ENCODE measurements around the gene DCAF4.
A peak's percentile ranks its signal among the peaks of the same experiment; 100 is the strongest.

Gene DCAF4

GRCh38 chr14:72894623-72895378 lies 31.5 kb upstream of the DCAF4 start:
- Histone ChIP-seq H3K27ac (ENCODE audit: low read depth, low read length) (no peak overlapping the region), H3K4me3 (ENCODE audit: low read length) (peak overlapping the region; percentile 70), H3K27me3 (ENCODE audit: insufficient read depth, low read length) (peaks cover 76% of the 10 kb centered on the region), H3K4me1 (ENCODE audit: insufficient read depth, low read length) (peaks cover 36% of the 10 kb centered on the region), H3K36me3 (ENCODE audit: insufficient read depth, low read length) (no peaks in the 10 kb centered on the region), H3K9ac (ENCODE audit: low read depth, low read length) (no peak overlapping the region), H3K9me3 (ENCODE audit: insufficient read depth, low read depth, low read length) (no peaks in the 10 kb centered on the region)
- under 1% methylated on average over 24 of the region's 25 CpGs for WGBS

DNA sequence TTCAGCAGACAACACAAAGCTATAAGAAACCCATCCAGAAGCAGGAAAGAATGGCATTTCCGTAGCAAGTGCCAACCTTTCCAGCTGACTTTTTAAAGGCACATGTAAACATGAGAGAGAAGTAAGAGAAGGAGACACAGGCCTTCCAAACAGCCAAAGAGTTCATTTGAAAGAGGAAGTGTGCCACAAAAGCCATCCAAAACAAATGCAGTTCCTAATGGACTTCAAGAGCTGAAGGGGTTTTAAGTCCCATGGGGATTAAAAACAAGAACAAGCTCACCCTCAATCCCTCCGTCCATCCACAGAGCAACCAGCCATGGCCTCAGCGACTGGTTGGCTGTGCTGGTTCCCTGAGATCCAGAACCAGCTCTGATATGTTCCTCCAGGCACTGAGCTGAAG lies 27.8 kb upstream of the DCAF4 start:
- Histone ChIP-seq H3K27ac (ENCODE audit: low read depth, low read length) (no peak overlapping the region), H3K4me3 (ENCODE audit: low read length) (no peak overlapping the region), H3K9ac (ENCODE audit: low read depth, low read length) (no peak overlapping the region), H3K36me3 (ENCODE audit: insufficient read depth, low read length) (no peaks in the 10 kb centered on the region), H3K27me3 (ENCODE audit: insufficient read depth, low read length) (peaks cover 41% of the 10 kb centered on the region), H3K9me3 (ENCODE audit: insufficient read depth, low read depth, low read length) (no peaks in the 10 kb centered on the region), H3K4me1 (ENCODE audit: insufficient read depth, low read length) (peaks cover 11% of the 10 kb centered on the region; the same call in 1 of the 2 replicates)
- 58% methylated on average over 3 of the region's 3 CpGs for WGBS

DNA sequence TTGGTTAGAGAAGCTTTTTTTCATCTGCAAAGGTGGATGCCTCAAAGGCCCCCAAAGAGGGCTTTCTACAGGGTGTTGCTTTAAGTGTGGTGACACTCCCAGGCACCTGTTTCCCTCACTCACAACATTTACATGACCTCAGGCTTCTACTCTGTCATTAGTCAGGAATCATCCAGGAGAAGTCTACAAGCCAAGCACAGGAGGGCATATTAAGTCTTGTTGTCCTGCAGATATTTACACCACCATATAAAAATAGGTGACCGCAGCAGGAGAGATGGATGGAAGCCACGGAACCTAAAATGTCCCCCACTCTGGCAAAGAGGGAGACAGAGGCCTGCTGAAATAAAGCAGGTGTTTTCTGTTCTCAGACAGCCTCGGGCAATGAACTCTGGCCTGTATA lies 24.9 kb upstream of the DCAF4 start:
- no peaks in the 10 kb centered on the region for H3K36me3 ChIP-seq (ENCODE audit: insufficient read depth, low read length)
- H3K27me3 ChIP-seq (ENCODE audit: insufficient read depth, low read length) = peaks cover 14% of the 10 kb centered on the region
- no peak overlapping the region for H3K4me3 ChIP-seq (ENCODE audit: low read length)
- H3K27ac ChIP-seq (ENCODE audit: low read depth, low read length) = no peak overlapping the region
- no peak overlapping the region for H3K9ac ChIP-seq (ENCODE audit: low read depth, low read length)
- H3K4me1 ChIP-seq (ENCODE audit: insufficient read depth, low read length) = no peaks in the 10 kb centered on the region
- WGBS = 93% methylated on average over 3 of the region's 3 CpGs
- H3K9me3 ChIP-seq (ENCODE audit: insufficient read depth, low read depth, low read length) = no peaks in the 10 kb centered on the region

GRCh38 chr14:72902801-72903530 lies 23.3 kb upstream of the DCAF4 start:
- no peaks in the 10 kb centered on the region for H3K9me3 ChIP-seq (ENCODE audit: insufficient read depth, low read depth, low read length)
- no peak overlapping the region for H3K4me3 ChIP-seq (ENCODE audit: low read length)
- 87% methylated on average over 5 of the region's 5 CpGs for WGBS
- H3K9ac ChIP-seq (ENCODE audit: low read depth, low read length) = no peak overlapping the region
- peaks cover 9% of the 10 kb centered on the region for H3K4me1 ChIP-seq (ENCODE audit: insufficient read depth, low read length)
- no peaks in the 10 kb centered on the region for H3K36me3 ChIP-seq (ENCODE audit: insufficient read depth, low read length)
- H3K27ac ChIP-seq (ENCODE audit: low read depth, low read length) = no peak overlapping the region
- no peaks in the 10 kb centered on the region for H3K27me3 ChIP-seq (ENCODE audit: insufficient read depth, low read length)

- peaks cover 16% of the 10 kb centered on the region for H3K4me1 ChIP-seq (ENCODE audit: insufficient read depth, low read length)
- no CpG with 5 or more reads among the region's 1 CpG for WGBS
Measured at GRCh38 chr14:72903716-72904115, 22.5 kb upstream of the DCAF4 start.

GRCh38 chr14:72904218-72904617 lies 22.0 kb upstream of the DCAF4 start:
- H3K9me3 ChIP-seq (ENCODE audit: insufficient read depth, low read depth, low read length) = no peaks in the 10 kb centered on the region
- H3K4me3 ChIP-seq (ENCODE audit: low read length) = no peak overlapping the region
- peaks cover 21% of the 10 kb centered on the region for H3K4me1 ChIP-seq (ENCODE audit: insufficient read depth, low read length)
- no peak overlapping the region for H3K27ac ChIP-seq (ENCODE audit: low read depth, low read length)
- H3K9ac ChIP-seq (ENCODE audit: low read depth, low read length) = no peak overlapping the region
- 49% methylated on average over 1 of the region's 1 CpG for WGBS
- no peaks in the 10 kb centered on the region for H3K36me3 ChIP-seq (ENCODE audit: insufficient read depth, low read length)
- no peaks in the 10 kb centered on the region for H3K27me3 ChIP-seq (ENCODE audit: insufficient read depth, low read length)

More at GRCh38 chr14:72903716-72904115, 22.5 kb upstream of the DCAF4 start:
- no peak overlapping the region for H3K27ac ChIP-seq (ENCODE audit: low read depth, low read length)
- H3K9ac ChIP-seq (ENCODE audit: low read depth, low read length) = no peak overlapping the region
- H3K36me3 ChIP-seq (ENCODE audit: insufficient read depth, low read length) = no peaks in the 10 kb centered on the region
- no peak overlapping the region for H3K4me3 ChIP-seq (ENCODE audit: low read length)
- H3K27me3 ChIP-seq (ENCODE audit: insufficient read depth, low read length) = no peaks in the 10 kb centered on the region
- no peaks in the 10 kb centered on the region for H3K9me3 ChIP-seq (ENCODE audit: insufficient read depth, low read depth, low read length)

DNA sequence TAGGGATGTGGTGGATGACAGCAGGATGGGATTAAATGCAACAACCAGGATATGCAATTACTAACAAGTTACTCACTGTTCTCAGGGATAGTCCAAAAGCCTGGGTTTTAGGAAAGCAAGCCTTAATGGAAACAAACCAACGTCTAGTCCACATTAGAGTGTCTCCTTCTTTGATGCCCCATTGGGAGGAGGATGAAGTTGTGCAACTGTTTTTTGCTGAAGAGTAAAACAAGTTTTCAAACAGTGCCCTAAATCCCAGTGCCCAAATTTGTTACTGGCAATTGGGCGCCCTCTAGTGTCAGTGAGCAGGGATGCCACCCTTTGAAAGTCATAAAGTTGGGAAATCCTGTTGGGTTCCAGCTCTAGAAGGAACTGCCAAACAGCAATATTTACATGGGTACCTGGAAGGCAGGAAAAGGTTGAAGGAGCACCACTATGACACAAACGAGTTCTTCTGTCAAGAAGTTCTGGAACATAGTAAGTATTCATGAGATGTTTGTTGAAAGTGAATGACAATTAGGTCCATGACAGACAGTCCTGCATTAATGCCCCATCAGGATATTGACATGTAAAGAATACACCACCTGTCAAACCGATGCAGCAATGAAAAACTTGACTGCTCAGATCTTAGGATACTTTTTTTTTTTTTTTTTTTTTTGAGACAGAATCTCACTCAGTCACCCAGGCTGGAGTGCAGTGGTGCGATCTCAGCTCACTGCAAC lies 21.3 kb upstream of the DCAF4 start:
- Histone ChIP-seq H3K36me3 (ENCODE audit: insufficient read depth, low read length) (no peaks in the 10 kb centered on the region), H3K4me1 (ENCODE audit: insufficient read depth, low read length) (peaks cover 23% of the 10 kb centered on the region), H3K27me3 (ENCODE audit: insufficient read depth, low read length) (no peaks in the 10 kb centered on the region), H3K4me3 (ENCODE audit: low read length) (no peak overlapping the region), H3K27ac (ENCODE audit: low read depth, low read length) (no peak overlapping the region), H3K9ac (ENCODE audit: low read depth, low read length) (no peak overlapping the region), H3K9me3 (ENCODE audit: insufficient read depth, low read depth, low read length) (no peaks in the 10 kb centered on the region)
- WGBS = 35% methylated on average over 5 of the region's 5 CpGs

DNA sequence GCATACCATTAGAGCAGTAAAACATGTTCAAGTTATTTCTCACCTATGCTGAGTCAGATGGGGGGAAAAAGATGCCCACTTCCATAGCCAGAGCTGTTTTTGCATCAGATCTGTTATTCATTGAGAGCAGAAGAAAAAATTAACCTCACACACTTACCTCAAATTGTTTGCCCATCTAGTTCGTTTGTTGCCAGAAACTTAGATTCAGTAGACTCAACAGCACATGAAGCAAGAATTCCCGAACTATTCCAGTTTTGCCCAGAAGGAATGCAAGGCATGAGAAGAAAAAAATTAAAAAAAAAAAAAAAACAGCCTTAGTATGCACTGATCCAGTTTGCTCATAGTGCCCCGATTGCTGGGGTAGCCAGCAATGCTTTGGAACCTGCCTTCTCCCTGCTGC lies 19.9 kb upstream of the DCAF4 start:
- 60% methylated on average over 3 of the region's 3 CpGs for WGBS
- Histone ChIP-seq H3K36me3 (ENCODE audit: insufficient read depth, low read length) (no peaks in the 10 kb centered on the region), H3K27ac (ENCODE audit: low read depth, low read length) (no peak overlapping the region), H3K9ac (ENCODE audit: low read depth, low read length) (no peak overlapping the region), H3K9me3 (ENCODE audit: insufficient read depth, low read depth, low read length) (no peaks in the 10 kb centered on the region), H3K4me1 (ENCODE audit: insufficient read depth, low read length) (peaks cover 23% of the 10 kb centered on the region), H3K4me3 (ENCODE audit: low read length) (no peak overlapping the region), H3K27me3 (ENCODE audit: insufficient read depth, low read length) (no peaks in the 10 kb centered on the region)

GRCh38 chr14:72906879-72907278 lies 19.4 kb upstream of the DCAF4 start:
- Histone ChIP-seq H3K27ac (ENCODE audit: low read depth, low read length) (no peak overlapping the region), H3K4me1 (ENCODE audit: insufficient read depth, low read length) (peaks cover 23% of the 10 kb centered on the region), H3K9me3 (ENCODE audit: insufficient read depth, low read depth, low read length) (no peaks in the 10 kb centered on the region), H3K9ac (ENCODE audit: low read depth, low read length) (no peak overlapping the region), H3K4me3 (ENCODE audit: low read length) (no peak overlapping the region), H3K27me3 (ENCODE audit: insufficient read depth, low read length) (no peaks in the 10 kb centered on the region), H3K36me3 (ENCODE audit: insufficient read depth, low read length) (no peaks in the 10 kb centered on the region)
- 85% methylated on average over 1 of the region's 1 CpG for WGBS

GRCh38 chr14:72907886-72908285 lies 18.4 kb upstream of the DCAF4 start:
- no peaks in the 10 kb centered on the region for H3K27me3 ChIP-seq (ENCODE audit: insufficient read depth, low read length)
- WGBS = 3% methylated on average over 5 of the region's 5 CpGs
- no peaks in the 10 kb centered on the region for H3K9me3 ChIP-seq (ENCODE audit: insufficient read depth, low read depth, low read length)
- H3K4me3 ChIP-seq (ENCODE audit: low read length) = no peak overlapping the region
- no peaks in the 10 kb centered on the region for H3K36me3 ChIP-seq (ENCODE audit: insufficient read depth, low read length)
- H3K4me1 ChIP-seq (ENCODE audit: insufficient read depth, low read length) = peaks cover 23% of the 10 kb centered on the region
- peak overlapping the region; percentile 38; the same call in 1 of the 2 replicates for H3K27ac ChIP-seq (ENCODE audit: low read depth, low read length)
- no peak overlapping the region for H3K9ac ChIP-seq (ENCODE audit: low read depth, low read length)

DNA sequence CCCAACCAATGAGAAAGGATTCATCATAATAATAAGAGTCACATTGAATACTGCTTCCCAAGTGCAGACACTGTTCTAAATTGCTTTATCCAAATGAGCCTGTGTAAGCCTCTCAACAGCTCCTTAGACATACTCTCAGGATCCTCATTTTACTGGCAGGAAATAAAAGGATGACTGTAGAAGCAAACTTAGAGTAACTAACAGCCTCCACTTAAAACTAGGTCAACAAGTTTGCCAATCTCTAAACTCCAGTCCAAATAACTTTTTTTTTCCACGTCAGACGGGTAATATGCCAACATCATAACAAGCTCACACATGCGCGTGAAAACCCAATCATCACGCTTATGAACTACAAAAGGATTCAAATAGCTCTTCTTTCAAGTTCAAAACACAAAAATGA lies 17.1 kb upstream of the DCAF4 start:
- Histone ChIP-seq H3K36me3 (ENCODE audit: insufficient read depth, low read length) (no peaks in the 10 kb centered on the region), H3K27ac (ENCODE audit: low read depth, low read length) (no peak overlapping the region), H3K9me3 (ENCODE audit: insufficient read depth, low read depth, low read length) (no peaks in the 10 kb centered on the region), H3K4me1 (ENCODE audit: insufficient read depth, low read length) (peaks cover 23% of the 10 kb centered on the region), H3K27me3 (ENCODE audit: insufficient read depth, low read length) (no peaks in the 10 kb centered on the region), H3K4me3 (ENCODE audit: low read length) (no peak overlapping the region), H3K9ac (ENCODE audit: low read depth, low read length) (no peak overlapping the region)
- WGBS = 92% methylated on average over 5 of the region's 5 CpGs

Data from HUES64 (cell line).